Lower leg skin (tissue), 4 donors: Measurements from ENCODE around the gene IQCH. TPM values are rescaled to one million over a fixed set of nuclear protein-coding genes. Genes with fewer than 3 reads are reported as not detected.

Source experiments
- DNase-seq, 2 donors: peaks; one replicate each; pipeline ENCODE4 v3.0.0-alpha.2; 2019; ENCODE audit warnings: low spot score in 2 of 2
- H3K4me3 ChIP-seq: fragments of 200-600 bp; sonication (generic); 2 replicates; pipeline ENCODE4 v1.5.1; 2017; ENCODE audit warnings: mild to moderate bottlenecking, low read depth; ENCODE audit not compliant: poor library complexity, severe bottlenecking
- CTCF ChIP-seq, 3 donors: fragments of 450-650 bp; IDR thresholded peaks; one replicate each; pipeline ENCODE4 v1.5.1; 2016; ENCODE audit warnings: antibody characterized with exemption in 3 of 3, mild to moderate bottlenecking in 3 of 3, moderate library complexity in 2 of 3
- POLR2A ChIP-seq, 2 donors: fragments of 450-650 bp; IDR thresholded peaks; one replicate each; pipeline ENCODE4 v1.6.1; 2016 to 2017; ENCODE audit warnings: antibody characterized with exemption in 2 of 2, mild to moderate bottlenecking in 1 of 2, moderate library complexity in 1 of 2
- WGBS, 2 donors: methylation state at CpG; one replicate each; pipeline ENCODE4 v1.1.5; 2018; 5-methylcytosine and 5-hydroxymethylcytosine counted together
- intact Hi-C: fragments of 100-400 bp; cut with DNase I; formaldehyde crosslinking; loops from one replicate; pipeline ENCODE4 v1.15.0; 2023; ENCODE audit warnings: low total_unique reads
- total RNA-seq, 4 donors: library from RNA; depleted of rRNA; stranded (reverse); fragments of >200 nt; gene quantifications; one replicate each; pipeline ENCODE4 v1.1.0, GENCODE V29; 2016

The IQCH gene
- total RNA-seq, 4 donors from 2014 or later: 0.17 to 1.6 (median 0.94) TPM

GRCh38 chr15:67501177-67501835, 246.7 kb downstream of the IQCH start:
- no peak for DNase-seq
- 22 to 27% methylated on average over 2 of the region's 2 CpGs for WGBS, 2 donors
- H3K4me3 ChIP-seq: no peak overlapping the region
- intact Hi-C loops: no loop called here
- no peak for TF ChIP-seq POLR2A (IDR thresholded peaks at IDR 0.05)
- no peak for TF ChIP-seq CTCF (IDR thresholded peaks at IDR 0.05)

- WGBS, 2 donors: 58 to 65% methylated on average over 13 of the region's 13 CpGs
- intact Hi-C loops: no loop called here
- H3K4me3 ChIP-seq: no peak overlapping the region
- TF ChIP-seq CTCF (IDR thresholded peaks at IDR 0.05): no peak
- TF ChIP-seq POLR2A (IDR thresholded peaks at IDR 0.05): no peak
- DNase-seq: no peak
Observed at GRCh38 chr15:67501836-67502461, 247.4 kb downstream of the IQCH start.

- H3K4me3 ChIP-seq: no peak overlapping the region
- intact Hi-C loops: no loop called here
- no peak for DNase-seq
- 88 to 89% methylated on average over 6 of the region's 6 CpGs for WGBS, 2 donors
- no peak for TF ChIP-seq POLR2A (IDR thresholded peaks at IDR 0.05)
- no peak for TF ChIP-seq CTCF (IDR thresholded peaks at IDR 0.05)
Observed at GRCh38 chr15:67504056-67504455, 249.5 kb downstream of the IQCH start.

GRCh38 chr15:67504796-67505195, 250.2 kb downstream of the IQCH start:
- H3K4me3 ChIP-seq: no peak overlapping the region
- 56 to 61% methylated on average over 5 of the region's 5 CpGs for WGBS, 2 donors
- intact Hi-C loops: no loop called here
- TF ChIP-seq POLR2A (IDR thresholded peaks at IDR 0.05): no peak
- no peak for TF ChIP-seq CTCF (IDR thresholded peaks at IDR 0.05)
- DNase-seq: peak in 1 of 2 donors; percentile 64

- WGBS, 2 donors: 77 to 80% methylated on average over 5 of the region's 5 CpGs
- no peak for TF ChIP-seq POLR2A (IDR thresholded peaks at IDR 0.05)
- no peak for TF ChIP-seq CTCF (IDR thresholded peaks at IDR 0.05)
- no peak for DNase-seq
- no peak overlapping the region for H3K4me3 ChIP-seq
- intact Hi-C loops: no loop called here
Observed at GRCh38 chr15:67505675-67506572, 251.3 kb downstream of the IQCH start.
